ENCODE data around the gene FNTB.

- TF ChIP-seq CTCF (conservative IDR thresholded peaks at IDR 0.05; ENCODE audit: low read depth, low read length) = no peak
- TF ChIP-seq EZH2 (IDR thresholded peaks at IDR 0.05; ENCODE audit: low read length, unreplicated experiment) = no peak
- no peak for TF ChIP-seq EZH2phosphoT487 (IDR thresholded peaks at IDR 0.05; ENCODE audit: borderline replicate concordance, low read length)
These were observed 31.4 kb upstream of the FNTB start for GRCh38 chr14:64955297-64955696.

All from PC-3 (cell line).